K562 (cell line): ENCODE data around the gene PARD3. TPM values are rescaled to one million over a fixed set of nuclear protein-coding genes. Genes with fewer than 3 reads are reported as not detected.

ENCODE experiments used
- NR2C2 ChIP-seq, 2 experiments: fragments of 200-800 bp in 1 of 2; sonication (Bioruptor generic) in 1 of 2; sonication (generic) in 1 of 2; formaldehyde crosslinking in 1 of 2; IDR thresholded peaks; 2 replicates each; pipeline versions ENCODE4 v1.6.1 to v1.8.0; 2016 to 2022; ENCODE audit warnings: mild to moderate bottlenecking in 1 of 2, missing compliant biosample characterization in 1 of 2, missing genetic modification characterization in 1 of 2, missing genetic modification reagents in 1 of 2
- SAFB ChIP-seq: fragments of 200-400 bp; formaldehyde crosslinking; IDR thresholded peaks from 2 replicates; pipeline ENCODE4 v1.6.1; 2017; ENCODE audit warnings: low read depth, low read length, borderline replicate concordance
- ZNF407 ChIP-seq: fragments of 450-650 bp; IDR thresholded peaks from 2 replicates; pipeline ENCODE4 v1.6.1; 2016; ENCODE audit warnings: low read depth
- ZNF518B ChIP-seq: fragments of 250-450 bp; sonication (Bioruptor Pico); IDR thresholded peaks from 2 replicates; pipeline ENCODE4 v1.5.0; 2021; ENCODE audit warnings: mild to moderate bottlenecking, moderate library complexity
- polyA plus RNA-seq, 8 experiments: library from polyadenylated mRNA; depleted of rRNA in 4 of 8; stranded (reverse) in 5 of 8; unstranded in 3 of 8; fragments of >200 nt; fragmentation: Nextera tagmentation in 2 of 8; fragmentation: Illumina TruSeq in 1 of 8; extraction: Ambion mirVana in 2 of 8; extraction: Trizol in 1 of 8; gene quantifications; 2 replicates each; pipeline versions ENCODE4 v1.2.1 to v1.2.3, GENCODE V29; 2011 to 2014; ENCODE audit warnings: inconsistent platforms in 1 of 8, missing spikeins in 1 of 8
- total RNA-seq, 7 experiments: library from RNA; depleted of rRNA in 6 of 7; stranded (reverse); fragments of >200 nt in 6 of 7; fragmentation: Illumina TruSeq in 2 of 7; extraction: Trizol in 2 of 7; gene quantifications; 2 replicates each; pipeline versions ENCODE4 v1.2.1 to v1.2.3, GENCODE V29; 2011 to 2021; ENCODE audit warnings: low replicate concordance in 1 of 7

The PARD3 gene
- total and polyA plus RNA-seq, 9 of the 15 experiments (the other 6 are each of a cell fraction or from before 2014, with no cell fraction given) = 2.7 to 11.7 (median 7.7) TPM

- TF ChIP-seq ZNF407 (no peak), SAFB (no peak), NR2C2 (CRISPR knock-in tag; IDR thresholded peaks at IDR 0.05) (no peak), NR2C2 (tag; IDR thresholded peaks at IDR 0.05) (no peak), ZNF518B (CRISPR knock-in tag) (no peak)
Observed at GRCh38 chr10:34795334-34795733, 19.8 kb downstream of the PARD3 start (continued).
